ENCODE data around the gene CNOT1.

DNA sequence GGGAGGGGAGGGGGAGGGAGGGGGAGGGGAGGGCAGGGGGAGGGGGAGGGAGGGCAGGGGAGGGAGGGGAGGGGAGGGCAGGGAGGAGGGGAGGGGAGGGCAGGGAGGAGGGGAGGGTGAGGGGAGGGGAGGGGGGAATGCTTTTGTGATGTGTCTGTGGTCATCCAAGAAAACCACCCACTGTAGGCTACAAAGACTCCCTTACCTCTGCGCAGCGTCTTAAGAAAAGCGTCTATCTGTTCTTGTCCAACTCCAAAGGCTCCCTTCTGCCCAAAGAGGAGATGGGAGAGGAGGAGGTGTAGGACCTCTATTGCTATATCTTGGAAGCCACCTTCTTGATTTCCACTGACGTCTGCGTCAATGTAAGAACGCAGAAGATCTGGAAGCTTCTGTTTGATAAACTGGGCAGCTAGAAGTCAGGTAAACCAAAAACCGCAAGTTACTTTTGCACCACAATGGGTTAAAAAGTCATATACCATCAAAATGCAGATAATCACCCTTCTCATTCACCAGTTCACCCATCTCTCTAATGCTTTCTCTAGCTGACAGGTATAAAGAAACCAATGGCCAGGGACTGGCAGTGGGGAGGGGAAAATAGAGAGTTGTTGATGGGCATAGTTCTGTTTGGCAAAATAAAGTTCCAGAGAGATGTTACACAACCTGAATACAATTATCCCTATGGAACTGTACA lies 43.1 kb downstream of the CNOT1 start:
- TF ChIP-seq, protein P1, sequence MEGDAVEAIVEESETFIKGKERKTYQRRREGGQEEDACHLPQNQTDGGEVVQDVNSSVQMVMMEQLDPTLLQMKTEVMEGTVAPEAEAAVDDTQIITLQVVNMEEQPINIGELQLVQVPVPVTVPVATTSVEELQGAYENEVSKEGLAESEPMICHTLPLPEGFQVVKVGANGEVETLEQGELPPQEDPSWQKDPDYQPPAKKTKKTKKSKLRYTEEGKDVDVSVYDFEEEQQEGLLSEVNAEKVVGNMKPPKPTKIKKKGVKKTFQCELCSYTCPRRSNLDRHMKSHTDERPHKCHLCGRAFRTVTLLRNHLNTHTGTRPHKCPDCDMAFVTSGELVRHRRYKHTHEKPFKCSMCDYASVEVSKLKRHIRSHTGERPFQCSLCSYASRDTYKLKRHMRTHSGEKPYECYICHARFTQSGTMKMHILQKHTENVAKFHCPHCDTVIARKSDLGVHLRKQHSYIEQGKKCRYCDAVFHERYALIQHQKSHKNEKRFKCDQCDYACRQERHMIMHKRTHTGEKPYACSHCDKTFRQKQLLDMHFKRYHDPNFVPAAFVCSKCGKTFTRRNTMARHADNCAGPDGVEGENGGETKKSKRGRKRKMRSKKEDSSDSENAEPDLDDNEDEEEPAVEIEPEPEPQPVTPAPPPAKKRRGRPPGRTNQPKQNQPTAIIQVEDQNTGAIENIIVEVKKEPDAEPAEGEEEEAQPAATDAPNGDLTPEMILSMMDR (IDR thresholded peaks at IDR 0.05; ENCODE audit: poor library complexity, severe bottlenecking): no peak
- TF ChIP-seq RAD21 (conservative IDR thresholded peaks at IDR 0.05) (no peak), EZH2 (IDR thresholded peaks at IDR 0.05; ENCODE audit: borderline replicate concordance, insufficient read depth, low read length, poor library complexity, severe bottlenecking) (no peak), TAF1 (IDR thresholded peaks at IDR 0.05; ENCODE audit: low read depth) (no peak), POLR2AphosphoS5 (IDR thresholded peaks at IDR 0.05) (no peak), EP300 (conservative IDR thresholded peaks at IDR 0.05; ENCODE audit: poor library complexity, severe bottlenecking) (no peak), MXI1 (conservative IDR thresholded peaks at IDR 0.05; ENCODE audit: poor library complexity, severe bottlenecking) (no peak), SMC3 (conservative IDR thresholded peaks at IDR 0.05; ENCODE audit: poor library complexity) (no peak)
- TF ChIP-seq, protein P2, sequence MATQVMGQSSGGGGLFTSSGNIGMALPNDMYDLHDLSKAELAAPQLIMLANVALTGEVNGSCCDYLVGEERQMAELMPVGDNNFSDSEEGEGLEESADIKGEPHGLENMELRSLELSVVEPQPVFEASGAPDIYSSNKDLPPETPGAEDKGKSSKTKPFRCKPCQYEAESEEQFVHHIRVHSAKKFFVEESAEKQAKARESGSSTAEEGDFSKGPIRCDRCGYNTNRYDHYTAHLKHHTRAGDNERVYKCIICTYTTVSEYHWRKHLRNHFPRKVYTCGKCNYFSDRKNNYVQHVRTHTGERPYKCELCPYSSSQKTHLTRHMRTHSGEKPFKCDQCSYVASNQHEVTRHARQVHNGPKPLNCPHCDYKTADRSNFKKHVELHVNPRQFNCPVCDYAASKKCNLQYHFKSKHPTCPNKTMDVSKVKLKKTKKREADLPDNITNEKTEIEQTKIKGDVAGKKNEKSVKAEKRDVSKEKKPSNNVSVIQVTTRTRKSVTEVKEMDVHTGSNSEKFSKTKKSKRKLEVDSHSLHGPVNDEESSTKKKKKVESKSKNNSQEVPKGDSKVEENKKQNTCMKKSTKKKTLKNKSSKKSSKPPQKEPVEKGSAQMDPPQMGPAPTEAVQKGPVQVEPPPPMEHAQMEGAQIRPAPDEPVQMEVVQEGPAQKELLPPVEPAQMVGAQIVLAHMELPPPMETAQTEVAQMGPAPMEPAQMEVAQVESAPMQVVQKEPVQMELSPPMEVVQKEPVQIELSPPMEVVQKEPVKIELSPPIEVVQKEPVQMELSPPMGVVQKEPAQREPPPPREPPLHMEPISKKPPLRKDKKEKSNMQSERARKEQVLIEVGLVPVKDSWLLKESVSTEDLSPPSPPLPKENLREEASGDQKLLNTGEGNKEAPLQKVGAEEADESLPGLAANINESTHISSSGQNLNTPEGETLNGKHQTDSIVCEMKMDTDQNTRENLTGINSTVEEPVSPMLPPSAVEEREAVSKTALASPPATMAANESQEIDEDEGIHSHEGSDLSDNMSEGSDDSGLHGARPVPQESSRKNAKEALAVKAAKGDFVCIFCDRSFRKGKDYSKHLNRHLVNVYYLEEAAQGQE (IDR thresholded peaks at IDR 0.05; ENCODE audit: borderline replicate concordance): no peak
